ENCODE data around the gene MDM4. TPM values are rescaled to one million over a fixed set of nuclear protein-coding genes. Genes with fewer than 3 reads are reported as not detected.
"Not testable (repeated sequence)": the region's sequence is repeated elsewhere in the genome, so short reads cannot be mapped to it uniquely, and the experiment has no call there.

The MDM4 gene
- total and polyA plus RNA-seq, 2 donors (not counting 1 experiment from before 2014, with no cell fraction given) = 23.6 to 41.0 TPM

GRCh38 chr1:204567071-204567470 lies 50.9 kb downstream of the MDM4 start:
- no peak overlapping the region for H3K9ac ChIP-seq (ENCODE audit: insufficient read depth, low read length)
- no peak overlapping the region for H3K4me3 ChIP-seq (replicated peaks in 1 of 4; ENCODE audit: control extremely low read depth in 1 of 4, insufficient read depth in 1 of 4, low read depth in 3 of 4, low read length in 4 of 4)
- TF ChIP-seq, protein P1, sequence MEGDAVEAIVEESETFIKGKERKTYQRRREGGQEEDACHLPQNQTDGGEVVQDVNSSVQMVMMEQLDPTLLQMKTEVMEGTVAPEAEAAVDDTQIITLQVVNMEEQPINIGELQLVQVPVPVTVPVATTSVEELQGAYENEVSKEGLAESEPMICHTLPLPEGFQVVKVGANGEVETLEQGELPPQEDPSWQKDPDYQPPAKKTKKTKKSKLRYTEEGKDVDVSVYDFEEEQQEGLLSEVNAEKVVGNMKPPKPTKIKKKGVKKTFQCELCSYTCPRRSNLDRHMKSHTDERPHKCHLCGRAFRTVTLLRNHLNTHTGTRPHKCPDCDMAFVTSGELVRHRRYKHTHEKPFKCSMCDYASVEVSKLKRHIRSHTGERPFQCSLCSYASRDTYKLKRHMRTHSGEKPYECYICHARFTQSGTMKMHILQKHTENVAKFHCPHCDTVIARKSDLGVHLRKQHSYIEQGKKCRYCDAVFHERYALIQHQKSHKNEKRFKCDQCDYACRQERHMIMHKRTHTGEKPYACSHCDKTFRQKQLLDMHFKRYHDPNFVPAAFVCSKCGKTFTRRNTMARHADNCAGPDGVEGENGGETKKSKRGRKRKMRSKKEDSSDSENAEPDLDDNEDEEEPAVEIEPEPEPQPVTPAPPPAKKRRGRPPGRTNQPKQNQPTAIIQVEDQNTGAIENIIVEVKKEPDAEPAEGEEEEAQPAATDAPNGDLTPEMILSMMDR (conservative IDR thresholded peaks at IDR 0.05 in 1 of 2, IDR thresholded peaks at IDR 0.05 in 1 of 2; ENCODE audit: low read depth in 1 of 2, low read length in 2 of 2) = no peak
- TF ChIP-seq EZH2 (IDR thresholded peaks at IDR 0.05; ENCODE audit: low read length, missing control alignments) = no peak
- no peaks in the 10 kb centered on the region for H3K79me2 ChIP-seq (ENCODE audit: control insufficient read depth, insufficient read depth, low read length)
- H3K4me1 ChIP-seq (ENCODE audit: control insufficient read depth, extremely low read depth, insufficient read depth, low read length) = no peaks in the 10 kb centered on the region
- no peaks in the 10 kb centered on the region for H3K36me3 ChIP-seq (ENCODE audit: control insufficient read depth, insufficient read depth, low read length)
- no peak overlapping the region for H3K4me2 ChIP-seq (ENCODE audit: extremely low read depth, insufficient read depth, low read length)
- DNase-seq (ENCODE audit: low read depth in 2 of 2) = no peak
- no peaks in the 10 kb centered on the region for H3K9me3 ChIP-seq (ENCODE audit: control insufficient read depth, insufficient read depth, low read depth, low read length)
- no peak overlapping the region for H2AFZ ChIP-seq (ENCODE audit: low read length)
- no peaks in the 10 kb centered on the region for H3K27me3 ChIP-seq (ENCODE audit: control insufficient read depth, insufficient read depth, low read length)
- no peaks in the 10 kb centered on the region for H4K20me1 ChIP-seq (ENCODE audit: control insufficient read depth, extremely low read depth, insufficient read depth, low read length)
- no peak overlapping the region for H3K27ac ChIP-seq (ENCODE audit: insufficient read depth, low read length)

DNA sequence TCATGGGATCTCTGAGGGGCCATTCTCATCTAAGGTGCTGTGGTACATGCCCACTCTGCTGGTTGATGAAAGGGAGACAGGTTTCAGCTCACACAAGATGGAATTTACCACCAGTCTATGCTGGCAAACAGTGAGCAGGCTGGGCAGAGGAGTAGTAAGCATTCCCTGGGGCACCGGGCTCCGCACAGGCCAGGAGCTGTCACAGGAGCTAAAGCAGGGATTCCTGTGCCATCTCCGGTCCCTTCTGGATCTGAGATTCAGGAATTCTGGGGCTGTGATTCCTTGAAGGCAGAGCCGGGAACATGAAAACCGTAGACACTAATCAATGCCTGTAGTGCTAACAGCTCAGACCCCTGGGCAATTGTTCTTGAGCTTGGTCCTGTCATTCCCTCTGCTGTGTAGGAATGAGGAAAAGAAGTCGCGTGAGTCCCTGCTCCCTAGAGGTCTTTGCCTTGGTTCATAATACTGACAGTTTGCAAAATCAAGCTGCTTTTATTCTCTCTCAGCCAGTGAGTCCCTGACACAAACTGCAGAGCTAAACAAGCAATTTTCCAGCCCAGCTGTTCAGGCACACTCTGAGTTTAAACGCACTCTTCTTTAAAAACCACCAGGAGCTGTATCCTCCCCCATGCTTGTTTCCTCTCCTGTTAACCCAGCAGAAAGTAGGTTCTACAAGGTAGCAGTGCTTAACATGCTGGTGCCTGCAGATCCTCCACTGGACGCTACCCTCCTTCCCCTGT lies 52.5 kb downstream of the MDM4 start:
- Histone ChIP-seq H3K36me3 (ENCODE audit: control insufficient read depth, insufficient read depth, low read length) (no peaks in the 10 kb centered on the region), H3K9me3 (ENCODE audit: control insufficient read depth, insufficient read depth, low read depth, low read length) (no peaks in the 10 kb centered on the region), H3K4me3 (replicated peaks in 1 of 4; ENCODE audit: control extremely low read depth in 1 of 4, insufficient read depth in 1 of 4, low read depth in 3 of 4, low read length in 4 of 4) (no peak overlapping the region), H3K79me2 (ENCODE audit: control insufficient read depth, insufficient read depth, low read length) (no peaks in the 10 kb centered on the region), H3K4me1 (ENCODE audit: control insufficient read depth, extremely low read depth, insufficient read depth, low read length) (no peaks in the 10 kb centered on the region), H3K27ac (ENCODE audit: insufficient read depth, low read length) (no peak overlapping the region), H4K20me1 (ENCODE audit: control insufficient read depth, extremely low read depth, insufficient read depth, low read length) (no peaks in the 10 kb centered on the region), H3K4me2 (ENCODE audit: extremely low read depth, insufficient read depth, low read length) (no peak overlapping the region), H2AFZ (ENCODE audit: low read length) (no peak overlapping the region), H3K27me3 (ENCODE audit: control insufficient read depth, insufficient read depth, low read length) (no peaks in the 10 kb centered on the region), H3K9ac (ENCODE audit: insufficient read depth, low read length) (no peak overlapping the region)
- TF ChIP-seq, protein P1 (conservative IDR thresholded peaks at IDR 0.05 in 1 of 2, IDR thresholded peaks at IDR 0.05 in 1 of 2; ENCODE audit: low read depth in 1 of 2, low read length in 2 of 2) = no peak
- no peak for TF ChIP-seq EZH2 (IDR thresholded peaks at IDR 0.05; ENCODE audit: low read length, missing control alignments)
- DNase-seq (ENCODE audit: low read depth in 2 of 2) = no peak

GRCh38 chr1:204569478-204569877 lies 53.3 kb downstream of the MDM4 start:
- no peak overlapping the region for H2AFZ ChIP-seq (ENCODE audit: low read length)
- H3K9me3 ChIP-seq (ENCODE audit: control insufficient read depth, insufficient read depth, low read depth, low read length) = no peaks in the 10 kb centered on the region
- H3K4me2 ChIP-seq (ENCODE audit: extremely low read depth, insufficient read depth, low read length) = no peak overlapping the region
- TF ChIP-seq, protein P1 (conservative IDR thresholded peaks at IDR 0.05 in 1 of 2, IDR thresholded peaks at IDR 0.05 in 1 of 2; ENCODE audit: low read depth in 1 of 2, low read length in 2 of 2) = no peak
- TF ChIP-seq EZH2 (IDR thresholded peaks at IDR 0.05; ENCODE audit: low read length, missing control alignments) = no peak
- no peak overlapping the region for H3K9ac ChIP-seq (ENCODE audit: insufficient read depth, low read length)
- no peaks in the 10 kb centered on the region for H3K27me3 ChIP-seq (ENCODE audit: control insufficient read depth, insufficient read depth, low read length)
- H3K4me1 ChIP-seq (ENCODE audit: control insufficient read depth, extremely low read depth, insufficient read depth, low read length) = no peaks in the 10 kb centered on the region
- H3K79me2 ChIP-seq (ENCODE audit: control insufficient read depth, insufficient read depth, low read length) = no peaks in the 10 kb centered on the region
- H3K27ac ChIP-seq (ENCODE audit: insufficient read depth, low read length) = no peak overlapping the region
- DNase-seq (ENCODE audit: low read depth in 2 of 2) = no peak
- H3K36me3 ChIP-seq (ENCODE audit: control insufficient read depth, insufficient read depth, low read length) = no peaks in the 10 kb centered on the region
- no peak overlapping the region for H3K4me3 ChIP-seq (replicated peaks in 1 of 4; ENCODE audit: control extremely low read depth in 1 of 4, insufficient read depth in 1 of 4, low read depth in 3 of 4, low read length in 4 of 4)
- no peaks in the 10 kb centered on the region for H4K20me1 ChIP-seq (ENCODE audit: control insufficient read depth, extremely low read depth, insufficient read depth, low read length)

- not testable (repeated sequence) for H3K36me3 ChIP-seq (ENCODE audit: control insufficient read depth, insufficient read depth, low read length)
Measured at GRCh38 chr1:204570021-204570420, 53.8 kb downstream of the MDM4 start.

More at GRCh38 chr1:204570021-204570420, 53.8 kb downstream of the MDM4 start:
- H3K4me3 ChIP-seq (replicated peaks in 1 of 4; ENCODE audit: control extremely low read depth in 1 of 4, insufficient read depth in 1 of 4, low read depth in 3 of 4, low read length in 4 of 4); H3K4me2 ChIP-seq (ENCODE audit: extremely low read depth, insufficient read depth, low read length); H2AFZ ChIP-seq (ENCODE audit: low read length); H3K9ac ChIP-seq (ENCODE audit: insufficient read depth, low read length); H3K27ac ChIP-seq (ENCODE audit: insufficient read depth, low read length); H3K79me2 ChIP-seq (ENCODE audit: control insufficient read depth, insufficient read depth, low read length); H3K9me3 ChIP-seq (ENCODE audit: control insufficient read depth, insufficient read depth, low read depth, low read length); H3K27me3 ChIP-seq (ENCODE audit: control insufficient read depth, insufficient read depth, low read length); H4K20me1 ChIP-seq (ENCODE audit: control insufficient read depth, extremely low read depth, insufficient read depth, low read length); H3K4me1 ChIP-seq (ENCODE audit: control insufficient read depth, extremely low read depth, insufficient read depth, low read length); DNase-seq (ENCODE audit: low read depth in 2 of 2): not testable (repeated sequence)

Measured in fibroblast of lung (primary cell).